PC-3 (cell line): ENCODE results near the gene TRIM71.

ENCODE experiments used
- EZH2phosphoT487 ChIP-seq: fragments of 300-600 bp; sonication (generic); IDR thresholded peaks from 2 replicates; pipeline ENCODE4 v1.6.1; 2018; ENCODE audit warnings: mild to moderate bottlenecking, antibody characterized with exemption, low read length, borderline replicate concordance
- TF ChIP-seq, protein P1 (sequence below): fragments of 300-600 bp; sonication (generic); conservative IDR thresholded peaks from 2 replicates; pipeline ENCODE4 v1.5.1; 2017; ENCODE audit warnings: antibody characterized with exemption, low read depth, mild to moderate bottlenecking, low read length

- TF ChIP-seq, protein P1, sequence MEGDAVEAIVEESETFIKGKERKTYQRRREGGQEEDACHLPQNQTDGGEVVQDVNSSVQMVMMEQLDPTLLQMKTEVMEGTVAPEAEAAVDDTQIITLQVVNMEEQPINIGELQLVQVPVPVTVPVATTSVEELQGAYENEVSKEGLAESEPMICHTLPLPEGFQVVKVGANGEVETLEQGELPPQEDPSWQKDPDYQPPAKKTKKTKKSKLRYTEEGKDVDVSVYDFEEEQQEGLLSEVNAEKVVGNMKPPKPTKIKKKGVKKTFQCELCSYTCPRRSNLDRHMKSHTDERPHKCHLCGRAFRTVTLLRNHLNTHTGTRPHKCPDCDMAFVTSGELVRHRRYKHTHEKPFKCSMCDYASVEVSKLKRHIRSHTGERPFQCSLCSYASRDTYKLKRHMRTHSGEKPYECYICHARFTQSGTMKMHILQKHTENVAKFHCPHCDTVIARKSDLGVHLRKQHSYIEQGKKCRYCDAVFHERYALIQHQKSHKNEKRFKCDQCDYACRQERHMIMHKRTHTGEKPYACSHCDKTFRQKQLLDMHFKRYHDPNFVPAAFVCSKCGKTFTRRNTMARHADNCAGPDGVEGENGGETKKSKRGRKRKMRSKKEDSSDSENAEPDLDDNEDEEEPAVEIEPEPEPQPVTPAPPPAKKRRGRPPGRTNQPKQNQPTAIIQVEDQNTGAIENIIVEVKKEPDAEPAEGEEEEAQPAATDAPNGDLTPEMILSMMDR, result no peak
- TF ChIP-seq EZH2phosphoT487, result no peak
These were observed 66.0 kb downstream of the TRIM71 start for GRCh38 chr3:32883817-32884216.
